Measurements from ENCODE around the gene RRAS2. TPM values are rescaled to one million over a fixed set of nuclear protein-coding genes. Genes with fewer than 3 reads are reported as not detected.
"Not testable (repeated sequence)": the region's sequence is repeated elsewhere in the genome, so short reads cannot be mapped to it uniquely, and the experiment has no call there.

RRAS2 gene
- total RNA-seq: 10 to 100 TPM; 54.8 to 60.0 TPM

DNA sequence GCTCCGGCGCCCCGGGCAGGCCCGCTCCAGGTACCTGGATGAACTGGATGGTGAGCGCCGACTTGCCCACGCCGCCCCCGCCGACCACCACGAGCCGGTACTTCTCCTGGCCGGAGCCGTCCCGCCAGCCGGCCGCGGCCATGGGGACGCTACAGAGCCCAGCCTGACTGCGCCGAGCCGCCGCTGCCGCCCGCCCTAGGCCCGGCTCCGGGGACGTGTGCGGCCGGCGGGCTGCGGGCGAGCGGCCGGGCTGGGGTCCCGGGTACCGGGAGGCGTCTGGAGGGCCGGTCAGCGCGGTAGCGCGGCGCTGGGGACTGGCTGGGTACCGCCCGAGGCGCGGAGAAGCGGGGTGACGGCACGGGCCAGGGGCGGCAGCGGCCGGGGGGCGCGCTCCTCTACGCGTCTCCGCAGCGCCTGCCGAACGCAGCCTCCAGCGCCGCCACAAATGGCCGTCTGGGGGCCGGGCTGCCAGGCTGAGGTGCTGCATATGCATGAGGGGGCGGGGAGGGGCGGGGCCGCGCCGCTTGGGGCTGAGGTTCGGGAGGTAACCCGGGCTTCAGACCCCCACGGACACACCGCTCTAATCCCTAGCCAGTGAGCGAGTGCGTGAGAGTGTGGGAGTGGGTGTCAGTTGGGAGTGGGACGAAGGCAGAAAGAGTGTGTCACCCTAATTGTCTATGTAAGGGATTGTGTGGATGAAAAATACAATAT lies at the start of gene RRAS2:
Gene RRAS2 (minus strand): TSS at position 455 of the 711 bp plus-strand sequence. CDS start 313 bp downstream, at position 142.
- ATAC-seq (ENCODE audit: low read depth): peak; percentile 91
- POLR2A ChIA-PET: interaction anchor here (1.0 to 1.7 kb wide), 3 partner anchors 19 to 39 kb away, joined by 4 to 5 read pairs (median 4); no protein-coding TSS in a partner anchor

DNA sequence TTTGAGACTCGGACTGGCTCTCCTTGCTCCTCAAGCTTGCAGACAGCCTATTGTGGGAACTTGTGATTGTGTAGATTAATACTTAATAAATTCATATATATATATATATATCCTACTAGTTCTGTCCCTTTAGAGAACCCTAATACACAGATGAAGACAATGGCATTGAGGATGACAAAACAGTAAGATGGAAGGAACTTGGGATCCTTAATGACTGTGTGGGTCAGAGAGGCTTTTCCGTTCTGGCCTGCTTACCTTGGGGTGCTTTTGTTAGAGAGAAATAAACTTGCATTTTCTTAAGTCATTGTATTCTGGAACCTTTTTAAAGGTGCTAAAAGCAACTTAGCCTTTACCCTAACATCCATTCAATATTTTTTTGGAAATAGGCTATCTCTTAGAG lies 49.6 kb upstream of the RRAS2 start:
- H3K4me3 Mint-ChIP-seq: no peak overlapping the region
- POLR2A ChIA-PET: no interaction called here
- no peak for ATAC-seq (ENCODE audit: low read depth)
- peaks cover 30% of the 10 kb centered on the region for H3K4me1 Mint-ChIP-seq
- H3K36me3 Mint-ChIP-seq: peaks cover 4% of the 10 kb centered on the region
- H3K9me3 Mint-ChIP-seq: no peaks in the 10 kb centered on the region
- H3K27ac Mint-ChIP-seq: no peak overlapping the region
- DNase-seq: no peak
- H3K27me3 Mint-ChIP-seq: no peaks in the 10 kb centered on the region

More for the DNA sequence above, at the start of gene RRAS2:
- H3K4me3 Mint-ChIP-seq: peak within 1 kb of the TSS; percentile 98
- peaks cover 19% of the 10 kb centered on the region for H3K36me3 Mint-ChIP-seq
- H3K9me3 Mint-ChIP-seq: no peaks in the 10 kb centered on the region
- H3K27ac Mint-ChIP-seq: peak within 1 kb of the TSS; percentile 97
- peaks cover 2% of the 10 kb centered on the region for H3K27me3 Mint-ChIP-seq
- peak; percentile 85 for DNase-seq
- peaks cover 39% of the 10 kb centered on the region for H3K4me1 Mint-ChIP-seq

DNA sequence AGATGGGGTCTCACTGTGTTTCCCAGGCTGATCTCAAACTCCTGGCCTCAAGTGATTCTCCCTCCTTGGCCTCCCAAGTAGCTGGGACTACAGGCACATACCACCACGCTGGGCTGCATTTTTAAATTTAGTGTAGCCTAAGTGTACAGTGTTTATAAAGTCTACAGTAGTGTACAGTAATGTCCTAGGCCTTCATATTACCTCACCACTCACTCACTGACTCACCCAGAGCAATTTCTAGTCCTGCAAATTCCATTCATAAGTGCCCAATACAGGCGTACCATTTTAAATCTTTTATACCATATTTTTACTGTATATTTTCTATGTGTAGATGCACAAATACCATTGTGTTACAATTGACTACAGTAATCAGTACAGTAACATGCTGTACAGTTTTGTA lies 47.1 kb upstream of the RRAS2 start:
- H3K27ac Mint-ChIP-seq, DNase-seq: not testable (repeated sequence)

DNA sequence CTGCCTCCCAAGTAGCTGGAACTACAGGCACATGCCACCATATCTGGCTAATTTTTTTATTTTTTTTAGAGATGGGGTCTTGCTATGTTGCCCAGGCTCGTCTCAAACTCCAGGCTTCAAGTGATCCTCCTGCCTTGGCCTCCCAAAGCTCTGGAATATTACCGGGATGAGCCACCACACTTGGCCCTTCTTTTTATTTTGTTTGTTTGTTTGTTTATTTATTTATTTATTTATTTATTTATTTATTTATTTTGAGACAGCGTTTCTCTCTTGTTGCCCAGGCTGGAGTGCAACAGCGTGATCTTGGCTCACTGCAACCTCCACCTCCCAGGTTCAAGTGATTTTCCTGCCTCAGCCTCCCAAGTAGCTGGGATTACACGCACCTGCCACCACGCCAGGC lies 44.5 kb upstream of the RRAS2 start:
- H3K27me3 Mint-ChIP-seq; H3K9me3 Mint-ChIP-seq; DNase-seq; H3K27ac Mint-ChIP-seq; ATAC-seq (ENCODE audit: low read depth); POLR2A ChIA-PET; H3K4me1 Mint-ChIP-seq; H3K36me3 Mint-ChIP-seq; H3K4me3 Mint-ChIP-seq: not testable (repeated sequence)

More for the DNA sequence above, 47.1 kb upstream of the RRAS2 start:
- peaks cover 11% of the 10 kb centered on the region for H3K4me1 Mint-ChIP-seq
- H3K4me3 Mint-ChIP-seq; H3K36me3 Mint-ChIP-seq; H3K27me3 Mint-ChIP-seq; H3K9me3 Mint-ChIP-seq; ATAC-seq (ENCODE audit: low read depth); POLR2A ChIA-PET: not testable (repeated sequence)

DNA sequence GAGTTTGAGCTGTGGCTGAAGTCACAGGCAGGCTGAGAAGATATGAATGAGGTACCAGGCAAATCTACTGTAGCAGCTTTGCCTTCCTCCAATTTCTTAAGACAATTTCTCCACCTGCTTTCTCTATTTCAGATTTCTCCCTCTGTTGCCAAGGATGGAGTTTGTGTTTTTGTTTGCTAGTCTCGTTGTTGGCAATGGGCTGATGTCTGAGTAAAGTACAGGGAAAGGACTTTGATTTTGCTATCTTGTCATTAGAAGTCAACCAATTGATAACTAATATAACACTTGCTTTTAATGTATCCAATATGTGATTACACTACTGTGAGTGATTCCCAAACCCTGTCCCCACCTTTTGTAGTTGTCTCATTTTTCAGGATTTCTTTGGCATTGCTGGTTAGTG lies 40.1 kb upstream of the RRAS2 start:
- POLR2A ChIA-PET: no interaction called here
- Mint-ChIP-seq H3K36me3 (no peaks in the 10 kb centered on the region), H3K4me3 (no peak overlapping the region), H3K4me1 (peaks cover under 1% of the 10 kb centered on the region), H3K9me3 (no peaks in the 10 kb centered on the region), H3K27ac (no peak overlapping the region), H3K27me3 (peaks cover 10% of the 10 kb centered on the region)
- no peak for DNase-seq
- ATAC-seq (ENCODE audit: low read depth): no peak

DNA sequence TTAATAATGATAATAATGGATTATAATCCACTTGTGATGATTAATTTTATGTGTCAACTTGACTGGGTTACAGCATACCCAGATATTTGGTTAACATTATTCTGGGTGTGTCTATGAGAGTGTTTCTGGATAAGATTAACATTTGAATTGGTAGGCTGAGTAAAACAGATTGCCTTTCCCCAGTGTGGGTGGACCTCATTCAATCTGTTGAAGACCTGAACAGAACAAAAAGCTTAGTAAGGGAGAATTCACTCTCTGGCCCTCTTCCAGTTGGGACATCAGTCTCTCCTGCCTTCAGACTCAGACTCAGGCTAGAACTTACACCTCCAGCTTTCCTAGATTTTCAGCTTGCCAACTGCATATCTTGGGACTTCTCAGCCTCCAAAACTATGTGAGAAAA lies 37.3 kb upstream of the RRAS2 start:
- H3K27me3 Mint-ChIP-seq: peaks cover 10% of the 10 kb centered on the region
- DNase-seq (no peak), ATAC-seq (ENCODE audit: low read depth) (no peak)
- no peaks in the 10 kb centered on the region for H3K9me3 Mint-ChIP-seq
- POLR2A ChIA-PET: no interaction called here
- H3K4me1 Mint-ChIP-seq: peaks cover 4% of the 10 kb centered on the region
- H3K27ac Mint-ChIP-seq: no peak overlapping the region
- no peak overlapping the region for H3K4me3 Mint-ChIP-seq
- no peaks in the 10 kb centered on the region for H3K36me3 Mint-ChIP-seq

DNA sequence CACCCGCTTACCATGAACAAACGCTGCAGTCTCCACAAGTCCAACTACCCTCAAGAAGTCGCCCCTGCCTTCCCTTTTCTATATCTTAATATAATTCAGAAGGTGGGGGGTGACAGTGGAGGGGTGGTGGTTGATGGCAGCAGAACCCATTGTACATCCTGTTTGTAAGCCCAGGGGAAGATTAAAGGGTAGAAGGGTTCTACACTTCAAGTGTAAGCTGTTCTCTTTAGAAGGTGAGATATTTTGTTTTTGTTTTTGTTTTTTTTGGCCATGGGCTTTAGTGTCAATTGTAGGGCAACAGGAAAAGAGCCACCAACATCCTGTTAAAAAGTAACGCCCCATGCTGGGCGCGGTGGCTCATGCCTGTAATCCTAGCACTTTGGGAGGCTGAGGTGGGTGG lies 34.9 kb upstream of the RRAS2 start:
- Mint-ChIP-seq H3K27ac (no peak overlapping the region), H3K4me1 (peaks cover 4% of the 10 kb centered on the region), H3K4me3 (no peak overlapping the region), H3K36me3 (no peaks in the 10 kb centered on the region), H3K27me3 (peaks cover 7% of the 10 kb centered on the region), H3K9me3 (no peaks in the 10 kb centered on the region)
- ATAC-seq (ENCODE audit: low read depth) (peak; percentile 47), DNase-seq (no peak)
- POLR2A ChIA-PET: no interaction called here

DNA sequence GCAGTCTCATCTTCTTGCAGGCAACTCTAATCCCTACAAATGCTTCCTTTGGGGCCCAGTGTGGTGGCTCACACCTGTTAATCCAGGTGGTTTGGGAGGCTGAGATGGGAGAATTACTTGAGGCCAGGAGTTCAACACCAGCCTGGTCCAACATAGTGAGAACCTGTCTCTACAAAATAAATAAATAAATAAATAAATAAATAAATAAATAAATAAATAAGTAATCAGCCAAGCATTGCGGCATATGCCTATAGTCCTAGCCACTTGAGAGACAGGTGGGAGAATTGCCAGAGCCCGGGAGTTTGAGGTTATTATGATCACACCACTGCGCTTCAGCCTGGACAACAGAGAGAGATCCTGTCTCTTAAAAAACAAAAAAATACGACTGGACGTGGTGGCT lies 34.1 kb upstream of the RRAS2 start:
- peaks cover 2% of the 10 kb centered on the region for H3K27me3 Mint-ChIP-seq
- peaks cover 4% of the 10 kb centered on the region for H3K4me1 Mint-ChIP-seq
- DNase-seq (no peak), ATAC-seq (ENCODE audit: low read depth) (no peak)
- no peaks in the 10 kb centered on the region for H3K9me3 Mint-ChIP-seq
- POLR2A ChIA-PET: no interaction called here
- H3K27ac Mint-ChIP-seq: no peak overlapping the region
- no peak overlapping the region for H3K4me3 Mint-ChIP-seq
- H3K36me3 Mint-ChIP-seq: no peaks in the 10 kb centered on the region

DNA sequence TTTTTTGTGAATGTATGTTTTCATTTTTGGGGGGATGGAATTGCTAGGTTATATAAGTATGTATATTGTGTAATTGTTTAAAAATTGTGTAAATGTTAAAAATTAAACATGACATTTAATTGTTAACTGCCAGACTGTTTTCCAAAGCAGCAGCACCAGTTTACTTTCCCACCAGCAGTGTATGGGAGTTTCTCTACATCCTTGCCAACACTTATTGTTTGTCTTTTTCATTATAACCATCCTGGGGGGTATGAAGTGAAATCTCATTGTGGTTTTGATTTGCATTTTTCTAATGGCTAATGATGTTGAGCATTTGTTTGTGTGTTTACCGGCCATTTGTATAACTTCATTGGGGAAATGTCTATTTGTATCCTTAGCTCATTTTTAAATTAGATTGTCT lies 31.7 kb upstream of the RRAS2 start:
- no peaks in the 10 kb centered on the region for H3K36me3 Mint-ChIP-seq

DNA sequence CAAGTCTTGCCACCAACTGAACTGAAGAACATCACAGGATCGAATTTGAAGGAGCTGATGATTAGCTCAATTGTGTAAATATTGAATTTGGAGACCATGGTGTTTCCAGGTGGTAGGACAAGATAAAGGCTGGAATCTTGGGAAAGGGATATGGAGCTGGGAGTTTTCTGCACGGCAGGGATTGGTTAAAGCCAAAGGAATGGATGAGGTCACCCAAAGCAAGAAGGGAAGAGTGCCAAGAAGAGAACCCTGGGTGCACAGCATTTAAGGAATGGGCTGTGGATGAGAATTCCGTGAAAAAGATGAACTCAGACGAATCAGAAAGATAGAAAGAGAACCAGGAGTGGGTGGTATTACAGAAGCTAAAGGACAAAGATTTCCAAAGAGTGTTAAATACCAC lies 29.4 kb upstream of the RRAS2 start:
- no peak for ATAC-seq (ENCODE audit: low read depth)
- H3K4me3 Mint-ChIP-seq: no peak overlapping the region
- peaks cover 4% of the 10 kb centered on the region for H3K9me3 Mint-ChIP-seq
- H3K27me3 Mint-ChIP-seq: peaks cover 3% of the 10 kb centered on the region
- peaks cover 4% of the 10 kb centered on the region for H3K36me3 Mint-ChIP-seq
- DNase-seq: no peak
- POLR2A ChIA-PET: no interaction called here
- H3K27ac Mint-ChIP-seq: no peak overlapping the region
- no peaks in the 10 kb centered on the region for H3K4me1 Mint-ChIP-seq

More for the DNA sequence above, 31.7 kb upstream of the RRAS2 start:
- Mint-ChIP-seq H3K4me3 (no peak overlapping the region), H3K9me3 (no peaks in the 10 kb centered on the region), H3K27ac (no peak overlapping the region), H3K27me3 (no peaks in the 10 kb centered on the region), H3K4me1 (peaks cover 4% of the 10 kb centered on the region)
- ATAC-seq (ENCODE audit: low read depth) (no peak), DNase-seq (no peak)
- POLR2A ChIA-PET: no interaction called here

DNA sequence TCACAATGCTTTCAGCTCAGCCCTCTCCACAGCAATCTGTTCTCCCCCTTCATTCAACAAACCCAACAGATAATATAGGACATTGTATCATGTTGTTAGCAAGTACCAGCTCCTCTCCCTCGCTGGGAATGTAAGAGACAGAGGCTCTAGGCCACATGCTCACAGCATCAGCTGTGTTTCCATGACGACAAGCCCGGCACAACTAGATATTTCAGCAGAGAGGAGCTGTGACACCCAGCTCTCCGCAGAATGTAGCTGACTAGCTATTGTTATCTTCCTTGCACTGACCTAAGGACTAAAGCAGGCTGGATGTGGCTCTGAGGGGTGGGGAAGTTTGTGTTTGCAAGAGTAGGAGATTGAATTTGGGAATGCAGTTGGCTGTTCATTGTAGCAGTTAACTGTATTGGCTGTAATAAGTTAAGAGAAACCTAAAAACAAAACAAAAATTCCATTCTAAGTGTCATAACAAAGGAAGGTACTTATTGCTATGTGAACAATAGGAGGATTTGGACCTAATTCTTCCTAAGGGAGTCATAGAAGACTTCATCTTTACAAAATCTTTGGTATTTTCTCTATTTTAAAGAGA lies 28.0 kb upstream of the RRAS2 start:
- Mint-ChIP-seq H3K36me3 (peaks cover 4% of the 10 kb centered on the region), H3K4me1 (no peaks in the 10 kb centered on the region), H3K9me3 (peaks cover 4% of the 10 kb centered on the region), H3K27me3 (peaks cover 4% of the 10 kb centered on the region), H3K27ac (no peak overlapping the region), H3K4me3 (no peak overlapping the region)
- POLR2A ChIA-PET: no interaction called here
- DNase-seq (no peak), ATAC-seq (ENCODE audit: low read depth) (no peak)

DNA sequence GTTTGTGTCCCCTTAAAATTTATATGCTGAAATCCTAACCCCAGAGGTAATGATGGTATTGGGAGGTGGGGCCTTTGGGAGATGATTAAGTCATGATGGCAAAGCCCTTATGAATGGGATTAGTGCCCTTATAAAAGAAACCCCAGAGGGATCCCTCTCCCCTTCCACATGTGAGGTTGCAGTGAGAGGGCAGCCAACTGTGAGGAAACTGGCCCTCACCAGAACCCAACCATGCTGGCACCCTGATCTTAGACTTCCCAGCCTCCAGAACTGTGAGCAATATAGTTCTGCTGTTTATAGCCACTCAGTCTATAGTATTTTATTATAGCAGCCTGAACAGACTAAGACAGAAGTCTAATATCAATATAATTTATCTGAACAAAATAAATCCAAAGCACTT lies 27.1 kb upstream of the RRAS2 start:
- Mint-ChIP-seq H3K27me3 (peaks cover 8% of the 10 kb centered on the region), H3K4me1 (peaks cover 6% of the 10 kb centered on the region), H3K4me3 (no peak overlapping the region), H3K9me3 (peaks cover 4% of the 10 kb centered on the region), H3K27ac (no peak overlapping the region), H3K36me3 (peaks cover 4% of the 10 kb centered on the region)
- POLR2A ChIA-PET: no interaction called here
- ATAC-seq (ENCODE audit: low read depth) (no peak), DNase-seq (no peak)

DNA sequence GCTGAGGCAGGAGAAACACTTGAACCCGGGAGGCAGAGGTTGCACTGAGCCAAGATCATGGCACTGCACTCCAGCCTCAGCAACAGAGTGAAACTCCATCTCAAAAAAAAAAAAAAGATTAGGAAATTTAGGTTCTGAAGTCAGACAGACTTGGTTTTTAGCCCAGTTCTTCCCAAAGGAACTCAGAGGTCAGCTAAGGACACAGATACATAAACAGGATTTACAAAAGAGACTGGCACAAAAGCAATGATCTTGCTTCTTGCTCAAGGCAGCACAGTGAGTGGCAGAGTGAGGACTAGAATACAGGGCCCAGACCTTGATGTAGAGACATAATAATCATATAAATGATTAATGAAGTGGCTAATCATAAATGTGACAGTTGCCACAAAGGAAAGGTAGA lies 25.4 kb upstream of the RRAS2 start:
- Mint-ChIP-seq H3K4me3 (no peak overlapping the region), H3K27me3 (peaks cover 17% of the 10 kb centered on the region), H3K4me1 (peaks cover 9% of the 10 kb centered on the region), H3K27ac (no peak overlapping the region), H3K36me3 (peaks cover 4% of the 10 kb centered on the region), H3K9me3 (peaks cover 4% of the 10 kb centered on the region)
- POLR2A ChIA-PET: no interaction called here
- DNase-seq: no peak
- no peak for ATAC-seq (ENCODE audit: low read depth)

DNA sequence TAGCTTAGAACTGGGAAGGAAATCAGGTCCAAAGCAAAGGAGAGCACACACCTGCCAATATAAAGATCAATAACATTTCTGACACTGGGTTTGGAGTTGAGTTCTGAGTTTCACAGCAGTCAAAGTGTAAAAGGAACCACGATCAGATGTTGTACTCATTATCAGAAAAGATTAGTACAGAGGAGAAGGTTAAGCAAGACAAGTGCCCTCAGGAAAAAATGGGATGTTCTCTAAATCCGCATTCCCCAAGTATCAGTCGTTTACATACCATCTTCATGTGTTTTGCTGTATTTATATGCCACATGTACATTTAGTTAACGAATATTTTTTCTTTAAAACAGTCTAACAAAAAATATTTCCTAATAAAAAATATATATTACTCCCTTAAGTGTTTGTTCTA lies 23.0 kb upstream of the RRAS2 start:
- Mint-ChIP-seq H3K27me3 (peaks cover 24% of the 10 kb centered on the region), H3K9me3 (peaks cover 4% of the 10 kb centered on the region), H3K27ac (no peak overlapping the region), H3K4me1 (peaks cover 19% of the 10 kb centered on the region), H3K36me3 (peaks cover 4% of the 10 kb centered on the region), H3K4me3 (no peak overlapping the region)
- DNase-seq: no peak
- POLR2A ChIA-PET: interaction anchor here (0.7 kb wide), 1 partner anchor 13 kb away, joined by 3 read pairs; no protein-coding TSS in a partner anchor
- ATAC-seq (ENCODE audit: low read depth): no peak

All from activated naive CD8-positive, alpha-beta T cell treated with anti-CD3 and anti-CD28 coated beads, Interleukin-2, amount 10 ng/mL, durations not matched to agents 7 days and 5 days (primary cell).